IgD-negative memory B cell (primary cell): ENCODE data around the gene CHM. TPM values are rescaled to one million over a fixed set of nuclear protein-coding genes. Genes with fewer than 3 reads are reported as not detected.
"Not testable (repeated sequence)": the region's sequence is repeated elsewhere in the genome, so short reads cannot be mapped to it uniquely, and the experiment has no call there.

ENCODE experiments used
- H3K27ac Mint-ChIP-seq, 3 donors: one replicate each; pipeline ENCODE4 v1.8.0; 2020 to 2022; ENCODE audit warnings: mild to moderate bottlenecking in 3 of 3, mixed read lengths in 3 of 3, moderate library complexity in 1 of 3
- H3K27me3 Mint-ChIP-seq: one replicate; pipeline ENCODE4 v1.8.0; 2021; ENCODE audit warnings: mixed read lengths
- H3K36me3 Mint-ChIP-seq: one replicate; pipeline ENCODE4 v1.8.0; 2020; ENCODE audit warnings: mild to moderate bottlenecking, mixed read lengths
- H3K4me1 Mint-ChIP-seq, 3 donors: one replicate each; pipeline ENCODE4 v1.8.0; 2020 to 2022; ENCODE audit warnings: mixed read lengths in 3 of 3, mild to moderate bottlenecking in 1 of 3
- H3K4me3 Mint-ChIP-seq, 4 donors: one replicate each; pipeline ENCODE4 v1.8.0; 2020 to 2022; ENCODE audit warnings: mild to moderate bottlenecking in 4 of 4, mixed read lengths in 4 of 4, moderate library complexity in 3 of 4
- H3K9me3 Mint-ChIP-seq, 3 donors: one replicate each; pipeline ENCODE4 v1.8.0; 2020 to 2021; ENCODE audit warnings: mixed read lengths in 3 of 3, mild to moderate bottlenecking in 1 of 3
- polyA plus RNA-seq: library from polyadenylated mRNA; unstranded; fragments of 300-500 nt; fragmentation: Illumina TruSeq; gene quantifications from one replicate; pipeline ENCODE4 v1.2.3, GENCODE V29; 2021

The CHM gene
- polyA plus RNA-seq, 1 donor from 2014 or later: 6.2 TPM

DNA sequence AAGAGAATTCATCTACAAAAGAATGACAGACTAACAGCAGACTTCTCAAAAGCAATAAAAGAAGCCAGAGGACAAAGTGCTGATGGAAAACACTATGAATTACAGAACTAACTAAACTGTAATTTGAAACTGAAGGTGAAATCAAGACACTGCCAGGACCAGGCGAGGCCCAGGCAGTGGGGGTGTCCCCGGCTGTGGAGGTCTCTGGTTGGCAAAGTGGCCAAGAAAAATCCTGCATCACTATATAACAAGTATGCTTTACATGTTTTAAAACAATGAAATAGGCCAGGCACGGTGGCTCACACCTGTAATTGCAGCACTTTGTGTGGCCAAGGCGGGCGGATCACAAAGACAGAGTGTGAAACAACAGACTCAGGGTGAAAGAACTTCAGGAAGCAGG lies 32.9 kb downstream of the CHM start:
- Mint-ChIP-seq H3K9me3 (peaks cover 0 to 4% (median 0%) of the 10 kb centered on the region in 3 donors), H3K4me3 (peak overlapping the region in 1 of 4 donors; percentile 25), H3K27ac (peak overlapping the region in 1 of 3 donors; percentile 89), H3K27me3 (no peaks in the 10 kb centered on the region), H3K36me3 (no peaks in the 10 kb centered on the region), H3K4me1 (peaks cover 0 to 10% (median 4%) of the 10 kb centered on the region in 3 donors)

DNA sequence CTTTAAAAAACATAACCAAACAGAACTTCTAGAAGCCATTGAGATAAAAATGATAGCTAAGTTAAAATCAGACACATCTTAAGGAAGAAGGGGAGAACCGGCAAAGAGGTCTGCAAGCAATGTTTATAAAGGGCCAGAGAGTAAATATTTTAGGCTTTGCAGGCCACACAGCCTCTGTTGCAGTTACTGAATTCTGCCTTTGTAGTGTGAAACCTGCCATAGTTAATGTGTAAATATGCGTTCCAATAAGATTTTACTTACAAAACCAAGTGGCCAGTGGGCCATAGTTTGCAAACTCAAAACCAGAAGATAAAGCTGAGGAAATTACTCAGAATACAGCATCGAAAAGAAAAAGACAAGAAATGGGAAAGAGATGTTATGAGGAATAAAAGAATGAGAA lies 33.6 kb downstream of the CHM start:
- Mint-ChIP-seq H3K36me3 (no peaks in the 10 kb centered on the region), H3K27ac (no peak overlapping the region), H3K4me3 (no peak overlapping the region), H3K4me1 (peaks cover 0 to 10% (median 3%) of the 10 kb centered on the region in 3 donors), H3K27me3 (no peaks in the 10 kb centered on the region), H3K9me3 (peaks cover 0 to 4% (median 0%) of the 10 kb centered on the region in 3 donors)

DNA sequence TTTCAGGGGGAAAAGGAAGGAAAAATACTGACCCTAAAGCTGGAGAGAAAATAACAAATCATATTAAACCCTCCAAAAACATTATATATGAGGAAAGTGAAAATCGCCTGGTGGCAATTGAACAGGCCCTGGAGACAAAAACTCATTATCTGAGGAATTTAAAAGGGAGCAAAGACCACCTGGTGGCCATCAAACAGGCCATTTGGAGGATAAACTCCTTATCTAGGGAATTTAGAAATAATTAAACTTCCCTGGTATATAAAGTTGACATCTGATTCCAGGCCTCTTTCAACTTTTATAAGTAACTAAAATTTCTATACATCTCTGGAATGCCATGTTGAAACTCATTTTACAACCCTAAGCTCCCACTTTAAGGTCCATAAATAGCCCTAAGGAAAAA lies 35.2 kb downstream of the CHM start:
- H3K4me3 Mint-ChIP-seq: no peak overlapping the region
- no peaks in the 10 kb centered on the region for H3K36me3 Mint-ChIP-seq
- no peak overlapping the region for H3K27ac Mint-ChIP-seq
- peaks cover 0 to 4% (median 4%) of the 10 kb centered on the region in 3 donors for H3K9me3 Mint-ChIP-seq
- H3K27me3 Mint-ChIP-seq: no peaks in the 10 kb centered on the region
- peaks cover 0 to 10% (median 3%) of the 10 kb centered on the region in 3 donors for H3K4me1 Mint-ChIP-seq

DNA sequence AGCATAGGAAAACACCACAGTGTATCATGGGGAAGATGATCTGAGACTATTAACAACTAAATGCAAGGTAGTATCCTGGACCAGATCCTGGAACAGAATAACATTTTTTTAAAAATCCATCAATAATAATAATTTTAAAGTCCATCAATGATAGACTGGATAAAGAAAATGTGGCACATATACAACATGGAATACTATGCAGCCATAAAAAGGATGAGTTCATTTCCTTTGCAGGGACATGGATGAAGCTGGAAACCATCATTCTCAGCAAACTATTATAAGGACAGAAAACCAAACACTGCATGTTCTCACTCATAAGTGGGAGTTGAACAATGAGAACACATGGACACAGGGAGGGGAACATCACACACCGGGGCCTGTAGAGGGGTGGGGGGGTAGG lies 37.6 kb downstream of the CHM start:
- peaks cover 0 to 13% (median 7%) of the 10 kb centered on the region in 3 donors for H3K4me1 Mint-ChIP-seq
- not testable (repeated sequence) for H3K27ac Mint-ChIP-seq, H3K27me3 Mint-ChIP-seq, H3K9me3 Mint-ChIP-seq, H3K36me3 Mint-ChIP-seq, H3K4me3 Mint-ChIP-seq

DNA sequence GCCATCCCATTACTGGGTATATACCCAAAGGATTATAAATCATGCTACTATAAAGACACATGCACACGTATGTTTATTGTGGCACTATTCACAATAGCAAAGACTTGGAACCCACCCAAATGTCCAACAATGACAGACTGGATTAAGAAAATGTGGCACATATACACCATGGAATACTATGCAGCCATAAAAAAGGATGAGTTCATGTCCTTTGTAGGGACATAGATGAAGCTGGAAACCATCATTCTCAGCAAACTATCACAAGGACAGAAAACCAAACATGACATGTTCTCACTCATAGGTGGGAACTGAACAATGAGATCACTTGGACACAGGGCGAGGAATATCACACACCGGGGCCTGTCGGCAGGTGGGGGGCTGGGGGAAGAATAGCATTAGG lies 39.5 kb downstream of the CHM start:
- H3K4me1 Mint-ChIP-seq: peaks cover 0 to 14% (median 13%) of the 10 kb centered on the region in 3 donors
- not testable (repeated sequence) for H3K36me3 Mint-ChIP-seq, H3K4me3 Mint-ChIP-seq, H3K9me3 Mint-ChIP-seq, H3K27ac Mint-ChIP-seq, H3K27me3 Mint-ChIP-seq

DNA sequence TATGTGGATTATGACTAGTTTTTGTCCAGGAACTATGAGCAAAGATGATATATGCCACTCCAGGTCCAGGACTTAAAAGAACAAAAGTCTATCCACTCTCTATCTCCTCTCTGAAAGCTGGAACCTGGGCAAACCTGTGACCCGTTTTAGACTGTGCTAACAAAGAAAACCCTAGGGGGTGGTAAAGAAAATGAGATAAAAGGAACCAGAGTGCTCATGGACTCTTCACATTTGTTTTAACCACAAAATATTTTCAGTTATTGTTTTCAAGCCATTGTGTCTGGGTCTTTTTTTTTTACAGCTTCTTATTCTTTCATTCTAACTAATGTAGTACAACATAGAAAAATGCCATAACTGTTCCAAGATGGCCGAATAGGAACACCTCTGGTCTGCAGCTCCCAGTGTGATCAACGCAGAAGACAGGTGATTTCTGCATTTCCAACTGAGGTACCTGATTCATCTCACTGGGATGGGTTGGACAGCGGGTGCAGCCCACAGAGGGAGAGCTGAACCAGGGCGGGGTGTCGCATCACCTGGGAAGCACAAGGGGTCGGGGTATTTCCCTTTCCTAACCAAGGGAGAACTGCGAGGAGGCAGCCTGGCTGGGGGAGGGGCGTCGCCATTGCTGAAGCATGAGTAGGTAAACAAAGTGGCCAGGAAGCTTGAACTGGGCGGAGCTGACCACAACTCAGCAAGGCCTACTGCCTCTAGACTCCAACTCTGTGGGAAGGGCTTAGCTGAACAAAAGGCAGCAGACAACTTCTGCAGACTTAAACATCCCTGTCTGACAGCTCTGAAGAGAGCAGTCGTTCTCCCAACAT lies 45.1 kb downstream of the CHM start:
- Mint-ChIP-seq H3K27me3 (no peaks in the 10 kb centered on the region), H3K4me3 (peak overlapping the region in 2 of 4 donors; percentile 17 to 85), H3K9me3 (no peaks in the 10 kb centered on the region), H3K36me3 (no peaks in the 10 kb centered on the region), H3K27ac (no peak overlapping the region), H3K4me1 (peaks cover 7 to 24% (median 17%) of the 10 kb centered on the region in 3 donors)

DNA sequence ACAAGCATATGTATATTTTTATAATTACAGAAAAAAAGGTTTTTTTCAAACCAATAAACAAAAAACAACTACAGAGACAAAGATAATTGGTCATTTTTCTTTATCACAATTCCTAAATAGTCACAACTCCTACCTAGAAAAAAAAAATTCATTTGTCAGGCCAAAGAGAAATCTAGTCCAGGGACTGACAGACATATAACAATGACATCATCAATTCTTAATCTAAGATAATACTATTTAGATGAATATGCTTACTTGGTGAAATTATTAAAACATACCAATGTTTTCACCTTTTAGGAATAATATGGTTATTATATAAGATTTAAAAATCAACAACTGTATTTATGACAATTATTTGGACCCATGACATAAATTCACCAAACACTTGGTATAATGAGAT lies 48.4 kb downstream of the CHM start:
- no peaks in the 10 kb centered on the region for H3K27me3 Mint-ChIP-seq
- H3K4me1 Mint-ChIP-seq: peaks cover 7 to 25% (median 15%) of the 10 kb centered on the region in 3 donors

DNA sequence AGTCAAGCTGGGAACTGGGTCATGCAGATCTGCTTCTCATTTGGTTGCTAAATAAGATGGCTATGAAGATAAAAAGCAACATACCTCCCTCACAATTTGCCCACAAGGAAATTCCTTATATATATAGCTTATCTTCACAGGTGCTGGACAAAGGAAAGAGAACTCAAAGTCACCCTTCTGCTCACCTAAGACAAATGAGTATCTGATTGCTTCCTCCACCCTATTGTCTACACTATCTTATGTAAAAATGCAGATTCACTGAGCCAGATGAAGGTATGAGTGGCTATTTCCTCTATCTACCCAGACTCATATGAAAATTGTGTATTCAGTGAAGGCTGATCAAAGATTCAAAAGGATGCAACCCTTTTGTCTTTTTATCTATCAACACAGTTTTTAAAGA lies 50.8 kb downstream of the CHM start:
- H3K4me1 Mint-ChIP-seq: peaks cover 0 to 17% (median 3%) of the 10 kb centered on the region in 3 donors
- H3K27me3 Mint-ChIP-seq: no peaks in the 10 kb centered on the region
- H3K4me3 Mint-ChIP-seq: no peak overlapping the region
- no peaks in the 10 kb centered on the region for H3K36me3 Mint-ChIP-seq
- H3K9me3 Mint-ChIP-seq: no peaks in the 10 kb centered on the region
- no peak overlapping the region for H3K27ac Mint-ChIP-seq

More for the DNA sequence above, 48.4 kb downstream of the CHM start:
- Mint-ChIP-seq H3K9me3 (no peaks in the 10 kb centered on the region), H3K36me3 (no peaks in the 10 kb centered on the region), H3K4me3 (no peak overlapping the region), H3K27ac (no peak overlapping the region)

DNA sequence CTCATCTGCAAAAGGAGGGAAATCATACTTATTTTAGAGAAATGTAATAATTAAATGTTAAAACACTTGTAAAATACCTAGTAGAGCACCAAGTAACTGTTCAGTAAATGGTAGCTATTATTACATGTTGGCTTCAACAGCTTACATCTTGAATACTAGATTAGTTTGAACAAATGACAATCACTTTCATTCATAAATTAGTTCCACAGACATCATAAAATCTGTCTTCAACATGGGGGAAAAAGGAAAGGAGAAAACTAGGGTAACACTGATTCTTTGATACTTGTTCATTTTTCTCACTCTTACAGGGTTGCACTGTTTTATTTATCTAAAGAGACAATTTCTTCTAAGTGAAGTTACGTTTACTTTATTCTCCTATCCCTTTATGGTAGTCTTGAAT lies 51.7 kb downstream of the CHM start:
- Mint-ChIP-seq H3K4me1 (peaks cover 0 to 13% (median 5%) of the 10 kb centered on the region in 3 donors), H3K36me3 (peaks cover 2% of the 10 kb centered on the region), H3K4me3 (no peak overlapping the region), H3K27me3 (no peaks in the 10 kb centered on the region), H3K9me3 (no peaks in the 10 kb centered on the region), H3K27ac (no peak overlapping the region)

DNA sequence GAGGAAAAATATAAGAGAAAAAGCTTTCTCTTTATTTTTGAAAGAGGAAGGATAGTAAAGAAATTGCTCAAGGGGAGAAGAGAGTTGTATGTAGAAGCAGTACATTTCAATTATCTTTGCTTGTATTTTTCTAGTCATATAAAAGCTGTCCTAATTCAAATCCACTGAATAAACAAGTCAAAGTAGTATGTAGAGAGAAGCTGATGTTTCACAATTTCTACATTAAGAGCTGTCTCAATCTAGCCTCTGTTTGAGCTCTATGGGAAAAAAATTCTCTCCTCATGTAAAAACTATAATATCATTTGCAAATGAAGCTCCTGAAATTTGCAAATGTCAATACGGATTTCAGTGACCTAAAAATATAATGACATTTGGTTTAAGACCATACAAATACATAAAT lies 52.6 kb downstream of the CHM start:
- peaks cover 0 to 3% (median 0%) of the 10 kb centered on the region in 3 donors for H3K9me3 Mint-ChIP-seq
- peaks cover 0 to 13% (median 5%) of the 10 kb centered on the region in 3 donors for H3K4me1 Mint-ChIP-seq
- no peak overlapping the region for H3K4me3 Mint-ChIP-seq
- no peak overlapping the region for H3K27ac Mint-ChIP-seq
- H3K36me3 Mint-ChIP-seq: peaks cover 2% of the 10 kb centered on the region
- no peaks in the 10 kb centered on the region for H3K27me3 Mint-ChIP-seq

DNA sequence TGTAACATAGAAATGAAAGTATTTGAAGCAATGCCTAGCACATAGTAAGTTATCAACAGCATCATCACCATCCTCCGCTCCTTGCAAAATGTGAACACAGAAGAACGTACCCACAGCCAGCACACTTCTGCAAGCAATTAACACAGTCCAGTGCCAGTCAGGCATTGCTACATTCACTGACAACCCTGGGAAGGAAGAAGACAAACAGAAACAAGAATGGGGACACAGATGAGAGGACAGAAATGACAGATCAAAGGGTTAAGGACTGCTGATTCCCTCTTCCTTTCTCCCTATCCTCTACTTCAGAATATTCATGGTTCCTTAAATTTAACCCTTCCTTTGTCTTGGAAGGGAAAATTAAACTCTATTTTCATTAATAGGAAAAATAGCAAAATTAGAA lies 53.1 kb downstream of the CHM start:
- Mint-ChIP-seq H3K36me3 (peaks cover 2% of the 10 kb centered on the region), H3K4me1 (peaks cover 0 to 14% (median 5%) of the 10 kb centered on the region in 3 donors), H3K9me3 (peaks cover 0 to 3% (median 0%) of the 10 kb centered on the region in 3 donors), H3K4me3 (no peak overlapping the region), H3K27me3 (no peaks in the 10 kb centered on the region), H3K27ac (peak overlapping the region in 2 of 3 donors; percentile 9 to 28)

DNA sequence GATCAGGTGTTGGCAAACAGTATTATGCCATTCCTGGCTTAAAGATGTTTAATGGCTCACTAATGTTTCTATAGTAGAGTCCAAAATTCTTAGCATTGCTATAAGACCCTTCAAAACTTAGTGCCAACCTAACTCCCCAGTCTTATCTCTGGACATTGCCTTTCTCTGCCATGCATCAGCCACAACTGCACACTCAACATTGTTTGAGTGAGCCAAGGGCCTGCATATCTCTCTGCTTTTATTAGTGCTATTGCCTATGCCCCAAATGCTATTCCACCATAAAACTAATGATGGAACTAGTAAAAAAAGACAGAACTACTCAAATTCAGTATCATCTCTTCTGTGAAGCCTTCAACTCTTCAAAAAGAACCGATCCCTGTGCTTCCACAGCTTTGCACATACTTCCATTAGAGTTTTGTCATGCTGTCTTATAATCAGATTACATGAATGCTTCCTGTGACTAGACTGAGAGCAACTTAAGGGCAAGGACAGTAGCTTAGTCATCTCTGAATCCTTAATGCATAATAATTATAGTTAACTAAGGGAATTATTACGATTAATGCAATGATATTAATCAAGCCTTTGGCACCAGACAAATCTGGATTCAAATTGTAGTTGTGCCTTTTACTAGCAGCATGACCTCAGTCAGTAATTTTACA lies 53.7 kb downstream of the CHM start:
- peaks cover 2% of the 10 kb centered on the region for H3K36me3 Mint-ChIP-seq
- H3K27me3 Mint-ChIP-seq: no peaks in the 10 kb centered on the region
- H3K4me1 Mint-ChIP-seq: peaks cover 1 to 19% (median 5%) of the 10 kb centered on the region in 3 donors
- peak overlapping the region in 1 of 3 donors; percentile 9 for H3K27ac Mint-ChIP-seq
- no peak overlapping the region for H3K4me3 Mint-ChIP-seq
- peaks cover 0 to 3% (median 0%) of the 10 kb centered on the region in 3 donors for H3K9me3 Mint-ChIP-seq

DNA sequence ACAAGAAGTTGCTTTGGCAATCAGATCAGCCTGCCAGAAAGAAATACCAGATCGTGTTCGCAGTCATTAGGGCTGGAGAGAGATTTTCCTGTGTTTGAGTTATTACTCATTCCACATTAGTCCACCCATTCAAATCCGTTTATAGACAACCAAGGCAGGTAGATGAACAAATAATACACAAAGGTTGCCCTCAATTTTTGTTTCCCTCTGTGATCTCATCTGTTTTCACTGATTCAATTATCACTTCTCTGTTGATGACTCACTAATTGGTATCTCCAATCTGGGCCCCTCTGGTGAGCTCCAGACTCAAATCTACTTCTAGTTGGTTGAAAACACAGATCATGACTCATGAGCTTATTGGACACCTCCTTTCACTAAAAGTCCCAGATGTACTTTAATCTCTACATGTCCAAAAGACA lies 54.5 kb downstream of the CHM start:
- peaks cover 10 to 26% (median 11%) of the 10 kb centered on the region in 3 donors for H3K4me1 Mint-ChIP-seq
- H3K27ac Mint-ChIP-seq: no peak overlapping the region
- H3K36me3 Mint-ChIP-seq: peaks cover 2% of the 10 kb centered on the region
- H3K4me3 Mint-ChIP-seq: no peak overlapping the region
- no peaks in the 10 kb centered on the region for H3K27me3 Mint-ChIP-seq
- peaks cover 0 to 3% (median 0%) of the 10 kb centered on the region in 3 donors for H3K9me3 Mint-ChIP-seq

DNA sequence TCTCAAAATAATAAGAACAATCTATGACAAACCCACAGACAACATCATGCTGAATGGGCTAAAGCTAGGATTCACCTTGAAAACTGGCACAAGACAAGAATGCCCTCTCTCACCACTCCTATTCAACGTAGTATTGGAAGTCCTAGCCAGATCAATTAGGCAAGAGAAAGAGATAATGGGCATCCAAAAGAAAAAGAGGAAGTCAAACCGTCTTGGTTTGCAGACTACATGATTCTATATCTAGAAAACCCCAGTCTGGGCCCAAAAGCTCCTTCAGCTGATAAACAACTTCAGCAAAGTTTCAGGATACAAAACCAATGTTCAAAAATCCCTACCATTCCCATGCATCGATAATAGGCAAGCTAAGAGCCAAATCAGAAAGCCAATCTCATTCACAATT lies 59.0 kb downstream of the CHM start:
- H3K9me3 Mint-ChIP-seq: peaks cover 0 to 3% (median 0%) of the 10 kb centered on the region in 3 donors
- peaks cover 8 to 15% (median 11%) of the 10 kb centered on the region in 3 donors for H3K4me1 Mint-ChIP-seq
- H3K36me3 Mint-ChIP-seq: peaks cover 2% of the 10 kb centered on the region
- H3K4me3 Mint-ChIP-seq: peak overlapping the region in 1 of 4 donors; percentile 14
- no peak overlapping the region for H3K27ac Mint-ChIP-seq
- no peaks in the 10 kb centered on the region for H3K27me3 Mint-ChIP-seq

DNA sequence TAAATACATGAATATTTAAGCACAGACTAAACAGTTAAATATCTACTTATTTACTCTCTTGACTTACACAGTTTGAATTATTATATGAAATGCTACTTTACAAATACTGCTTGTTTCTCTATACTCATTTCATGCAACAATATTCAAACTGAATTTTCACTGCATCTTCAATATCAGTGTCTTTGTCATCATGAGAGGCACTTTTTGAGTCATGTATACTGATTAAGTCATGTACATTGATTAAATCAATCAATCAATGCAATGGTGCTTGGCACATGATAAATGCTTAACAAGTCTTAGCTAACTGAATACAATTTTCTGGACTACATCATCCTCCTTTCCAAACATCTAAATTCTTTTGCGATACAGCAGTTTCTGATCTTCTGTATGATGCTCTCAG lies 67.1 kb downstream of the CHM start:
- Mint-ChIP-seq H3K4me3 (no peak overlapping the region), H3K36me3 (peaks cover 4% of the 10 kb centered on the region), H3K9me3 (peaks cover 0 to 2% (median 0%) of the 10 kb centered on the region in 3 donors), H3K4me1 (peaks cover 3 to 9% (median 8%) of the 10 kb centered on the region in 3 donors), H3K27ac (no peak overlapping the region), H3K27me3 (no peaks in the 10 kb centered on the region)
